Dedifferentiated amniotic fluid mesenchymal stem cell (primary cell): ENCODE results near the gene PNMA6E.

Experiments
- DNase-seq: peaks from one replicate; pipeline ENCODE4 v3.0.0-alpha.2; 2016; ENCODE audit errors: extremely low spot score

Gene PNMA6E

GRCh38 chrX:153435845-153436244, 34.7 kb upstream of the PNMA6E start:
- DNase-seq = no peak

GRCh38 chrX:153434801-153435200, 33.7 kb upstream of the PNMA6E start:
- no peak for DNase-seq

GRCh38 chrX:153433781-153434285, 32.7 kb upstream of the PNMA6E start:
- DNase-seq = no peak

GRCh38 chrX:153433161-153433680, 32.1 kb upstream of the PNMA6E start:
- no peak for DNase-seq

- no peak for DNase-seq
Measured at GRCh38 chrX:153430796-153431195, 29.6 kb upstream of the PNMA6E start.

- no peak for DNase-seq
Measured at GRCh38 chrX:153426204-153426603, 25.1 kb upstream of the PNMA6E start.

- no peak for DNase-seq
Measured at GRCh38 chrX:153423652-153424051, 22.5 kb upstream of the PNMA6E start.

- no peak for DNase-seq
Measured at GRCh38 chrX:153421856-153422255, 20.7 kb upstream of the PNMA6E start.

GRCh38 chrX:153420851-153421599, 19.9 kb upstream of the PNMA6E start:
- DNase-seq = no peak

GRCh38 chrX:153417637-153418036, 16.5 kb upstream of the PNMA6E start:
- no peak for DNase-seq

GRCh38 chrX:153416781-153417450, 15.8 kb upstream of the PNMA6E start:
- no peak for DNase-seq

- DNase-seq = no peak
Measured at GRCh38 chrX:153414856-153415510, 13.8 kb upstream of the PNMA6E start.

GRCh38 chrX:153413731-153414130, 12.6 kb upstream of the PNMA6E start:
- no peak for DNase-seq

GRCh38 chrX:153412746-153413720, 11.9 kb upstream of the PNMA6E start:
- no peak for DNase-seq

- DNase-seq = no peak
Measured at GRCh38 chrX:153411988-153412574, 10.9 kb upstream of the PNMA6E start.

- no peak for DNase-seq
Measured at GRCh38 chrX:153411255-153411987, 10.3 kb upstream of the PNMA6E start, which contains the start of gene ZFP92. Gene ZFP92 (plus strand): TSS chrX:153411472. CDS start chrX:153418323, 6,851 bp downstream.

GRCh38 chrX:153410888-153411254, 9.7 kb upstream of the PNMA6E start:
- no peak for DNase-seq

GRCh38 chrX:153410373-153410772, 9.2 kb upstream of the PNMA6E start:
- no peak for DNase-seq

- DNase-seq = no peak
Measured at GRCh38 chrX:153409414-153410101, 8.4 kb upstream of the PNMA6E start.
